ENCODE measurements around the gene TSPAN10. TPM values are rescaled to one million over a fixed set of nuclear protein-coding genes. Genes with fewer than 3 reads are reported as not detected.

TSPAN10 gene
- total and polyA plus RNA-seq, 9 of the 15 experiments (the other 6 are each of a cell fraction or from before 2014, with no cell fraction given) = 0.05 to 0.31 (median 0.13) TPM; not detected in 1

DNA sequence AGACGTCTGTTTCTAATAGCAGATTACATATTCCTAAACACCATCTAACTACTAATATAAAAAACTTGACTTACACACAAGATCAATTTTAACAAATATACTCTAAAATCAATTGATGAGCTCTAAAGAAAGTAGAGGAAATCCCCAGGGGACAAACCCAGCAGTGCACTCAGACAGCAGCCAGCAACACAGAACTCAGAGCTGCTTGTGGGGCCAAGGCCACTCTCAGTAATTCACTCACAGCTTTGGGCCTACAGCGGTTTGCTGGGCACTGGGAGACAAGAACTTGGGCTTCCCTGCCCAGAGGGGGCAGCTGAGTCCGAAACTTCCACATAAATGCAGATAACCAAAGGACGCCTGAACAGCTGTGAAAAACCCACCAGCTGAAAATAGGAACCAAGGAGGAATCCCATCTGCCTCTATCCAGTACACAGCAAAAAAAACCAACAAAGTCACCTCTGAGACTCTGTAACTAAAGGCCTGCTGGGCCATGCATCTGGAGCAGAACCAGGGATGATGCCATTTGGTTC, 21.5 kb upstream of the TSPAN10 start:
- no TSS peak for BruUV-seq (replicated peaks)
- TF ChIP-seq ZNF174 (CRISPR knock-in tag; IDR thresholded peaks at IDR 0.05) = no peak
- no peak for TF ChIP-seq THAP12 (CRISPR knock-in tag; IDR thresholded peaks at IDR 0.05)
- TF ChIP-seq CUX1 (CRISPR knock-in tag; IDR thresholded peaks at IDR 0.05) = no peak
- TF ChIP-seq FIP1L1 (IDR thresholded peaks at IDR 0.05; ENCODE audit: low read depth, low read length, poor library complexity, severe bottlenecking) = no peak
- TF ChIP-seq ZNF398 (CRISPR knock-in tag; IDR thresholded peaks at IDR 0.05) = no peak
- TF ChIP-seq SMARCE1 (IDR thresholded peaks at IDR 0.05) = no peak
- TF ChIP-seq CBX2 (IDR thresholded peaks at IDR 0.05; ENCODE audit: insufficient read depth, low read length, poor library complexity, severe bottlenecking) = no peak
- no peak for TF ChIP-seq CREM (IDR thresholded peaks at IDR 0.05; ENCODE audit: low read depth)
- no peak for TF ChIP-seq MYC (IDR thresholded peaks at IDR 0.05; ENCODE audit: low read depth, low read length)
- TF ChIP-seq MYC (CRISPR knock-in tag; IDR thresholded peaks at IDR 0.05; ENCODE audit: borderline replicate concordance, low read depth) = no peak
- no peak for TF ChIP-seq MCM7 (IDR thresholded peaks at IDR 0.05)
- TF ChIP-seq, protein P1, sequence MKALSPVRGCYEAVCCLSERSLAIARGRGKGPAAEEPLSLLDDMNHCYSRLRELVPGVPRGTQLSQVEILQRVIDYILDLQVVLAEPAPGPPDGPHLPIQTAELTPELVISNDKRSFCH (CRISPR knock-in tag; IDR thresholded peaks at IDR 0.05) = no peak
- TF ChIP-seq, protein P1 (tag; IDR thresholded peaks at IDR 0.05) = no peak

More for the DNA sequence above, 21.5 kb upstream of the TSPAN10 start:
- in situ Hi-C loops (cut with MboI) = no loop called here
- H4K20me1 ChIP-seq (replicated peaks; ENCODE audit: control insufficient read depth, insufficient read depth, low read length) = peaks cover 7% of the 10 kb centered on the region; the same call in 1 of the 2 replicates
- intact Hi-C loops (cut with micrococcal nuclease) = no loop called here
- H3K4me1 ChIP-seq (replicated peaks in 1 of 2; ENCODE audit: control insufficient read depth in 2 of 2, insufficient read depth in 2 of 2, low read length in 2 of 2) = no peaks in the 10 kb centered on the region
- peaks cover 67% of the 10 kb centered on the region for H3K36me3 ChIP-seq (ENCODE audit: control insufficient read depth, insufficient read depth, low read length)
- no peak overlapping the region for H2AFZ ChIP-seq (ENCODE audit: low read depth, low read length)
- H3K9me1 ChIP-seq (ENCODE audit: control insufficient read depth, insufficient read depth, low read length) = no peaks in the 10 kb centered on the region
- no peak overlapping the region for H3K9ac ChIP-seq (ENCODE audit: insufficient read depth in 1 of 2, low read depth in 2 of 2, low read length in 2 of 2)
- no peak for DNase-seq (ENCODE audit: extremely low read depth in 1 of 4, low spot score in 3 of 4)
- H3K27ac ChIP-seq (ENCODE audit: extremely low read depth, low read depth, low read length) = no peak overlapping the region
- no peak for ATAC-seq
- ChIA-PET CTCF (ENCODE audit: low intra/inter-chr PET ratio) (no interaction called here), POLR2A (interaction anchor here (0.6 to 2.6 kb wide), 3 partner anchors 11 to 404 kb away, joined by 3 to 10 read pairs (median 3); no protein-coding TSS in a partner anchor)
- no peaks in the 10 kb centered on the region for H3K9me3 ChIP-seq (replicated peaks; ENCODE audit: control insufficient read depth, insufficient read depth, low read depth, low read length)
- H3K4me3 ChIP-seq = no peak overlapping the region
- WGBS (ENCODE audit: insufficient coverage, low coverage, missing lambda C conversion rate) = 90% methylated on average over 4 of the region's 4 CpGs
- H3K79me2 ChIP-seq (ENCODE audit: control insufficient read depth, insufficient read depth, low read length) = peaks cover 52% of the 10 kb centered on the region
- FAIRE-seq = no peak
- no peak overlapping the region for H3K4me2 ChIP-seq (ENCODE audit: insufficient read depth, low read length)
- no peaks in the 10 kb centered on the region for H3K27me3 ChIP-seq (ENCODE audit: control insufficient read depth in 2 of 2, insufficient read depth in 2 of 2, low read length in 2 of 2)
